Suprapubic skin (tissue), 4 donors: ENCODE results near the gene RFX8. TPM values are rescaled to one million over a fixed set of nuclear protein-coding genes. Genes with fewer than 3 reads are reported as not detected.

Experiments used
- DNase-seq, 2 donors: peaks; one replicate each; pipeline ENCODE4 v3.0.0-alpha.2; 2019; ENCODE audit warnings: low spot score in 2 of 2
- H3K27ac ChIP-seq: fragments of 200-600 bp; sonication (generic); one replicate; pipeline ENCODE4 v1.5.1; 2019
- H3K27me3 ChIP-seq: fragments of 200-600 bp; sonication (generic); one replicate; pipeline ENCODE4 v1.5.1; 2019
- H3K36me3 ChIP-seq: fragments of 200-600 bp; sonication (generic); one replicate; pipeline ENCODE4 v1.5.1; 2019
- H3K4me1 ChIP-seq: fragments of 200-600 bp; sonication (generic); one replicate; pipeline ENCODE4 v1.5.1; 2019
- H3K4me3 ChIP-seq: fragments of 200-600 bp; sonication (generic); one replicate; pipeline ENCODE4 v1.5.1; 2019; ENCODE audit warnings: mild to moderate bottlenecking
- H3K9me3 ChIP-seq: fragments of 200-600 bp; sonication (generic); one replicate; pipeline ENCODE4 v1.5.1; 2019
- EP300 ChIP-seq: sonication (generic); formaldehyde crosslinking; IDR thresholded peaks from one replicate; pipeline ENCODE4 v1.6.1; 2017; ENCODE audit warnings: antibody characterized with exemption
- POLR2A ChIP-seq, 2 donors: fragments of 450-650 bp; IDR thresholded peaks; one replicate each; pipeline ENCODE4 v1.6.1; 2017; ENCODE audit warnings: antibody characterized with exemption in 2 of 2, mild to moderate bottlenecking in 2 of 2, moderate library complexity in 2 of 2
- POLR2AphosphoS5 ChIP-seq, 3 donors: sonication (generic); formaldehyde crosslinking; IDR thresholded peaks; one replicate each; pipeline ENCODE4 v1.6.1; 2017; ENCODE audit warnings: antibody characterized with exemption in 3 of 3
- WGBS: methylation state at CpG from one replicate; pipeline ENCODE4 v1.1.5; 2018; 5-methylcytosine and 5-hydroxymethylcytosine counted together
- total RNA-seq, 4 donors: library from RNA; depleted of rRNA; stranded (reverse); fragments of >200 nt; gene quantifications; one replicate each; pipeline ENCODE4 v1.1.0, GENCODE V29; 2016
- TF ChIP-seq, protein P1 (sequence below), 2 donors: fragments of 200-600 bp in 1 of 2; fragments of 450-650 bp in 1 of 2; sonication (generic) in 1 of 2; IDR thresholded peaks; one replicate each; pipeline ENCODE4 v1.5.1; 2016 to 2019; ENCODE audit warnings: antibody characterized with exemption in 2 of 2, mild to moderate bottlenecking in 1 of 2, moderate library complexity in 1 of 2

RFX8 gene
- total RNA-seq, 4 donors from 2014 or later, result 0.70 TPM; not detected in 3

DNA sequence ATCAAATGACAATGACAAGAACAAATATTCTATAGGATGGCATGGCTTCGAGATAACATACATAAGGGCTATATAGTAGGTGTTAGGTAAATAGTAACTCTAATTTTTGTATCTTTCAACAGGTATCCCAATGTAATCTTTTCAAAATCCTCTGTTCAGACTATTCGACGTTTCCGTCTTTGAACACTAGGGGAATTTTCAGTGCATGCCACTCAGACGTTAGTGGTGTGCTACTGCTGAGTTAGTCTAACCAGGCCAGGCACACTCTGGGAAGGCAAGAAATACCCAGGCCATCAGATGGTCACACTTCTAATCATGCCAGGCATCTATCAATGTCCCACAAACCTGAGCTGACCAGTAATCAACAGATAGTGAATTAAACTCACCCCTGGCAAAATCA lies 73.0 kb downstream of the RFX8 start:
- no peak for TF ChIP-seq EP300
- TF ChIP-seq POLR2AphosphoS5 (IDR thresholded peaks at IDR 0.05), result no peak
- TF ChIP-seq, protein P1, sequence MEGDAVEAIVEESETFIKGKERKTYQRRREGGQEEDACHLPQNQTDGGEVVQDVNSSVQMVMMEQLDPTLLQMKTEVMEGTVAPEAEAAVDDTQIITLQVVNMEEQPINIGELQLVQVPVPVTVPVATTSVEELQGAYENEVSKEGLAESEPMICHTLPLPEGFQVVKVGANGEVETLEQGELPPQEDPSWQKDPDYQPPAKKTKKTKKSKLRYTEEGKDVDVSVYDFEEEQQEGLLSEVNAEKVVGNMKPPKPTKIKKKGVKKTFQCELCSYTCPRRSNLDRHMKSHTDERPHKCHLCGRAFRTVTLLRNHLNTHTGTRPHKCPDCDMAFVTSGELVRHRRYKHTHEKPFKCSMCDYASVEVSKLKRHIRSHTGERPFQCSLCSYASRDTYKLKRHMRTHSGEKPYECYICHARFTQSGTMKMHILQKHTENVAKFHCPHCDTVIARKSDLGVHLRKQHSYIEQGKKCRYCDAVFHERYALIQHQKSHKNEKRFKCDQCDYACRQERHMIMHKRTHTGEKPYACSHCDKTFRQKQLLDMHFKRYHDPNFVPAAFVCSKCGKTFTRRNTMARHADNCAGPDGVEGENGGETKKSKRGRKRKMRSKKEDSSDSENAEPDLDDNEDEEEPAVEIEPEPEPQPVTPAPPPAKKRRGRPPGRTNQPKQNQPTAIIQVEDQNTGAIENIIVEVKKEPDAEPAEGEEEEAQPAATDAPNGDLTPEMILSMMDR (IDR thresholded peaks at IDR 0.05), result no peak
- no peak for TF ChIP-seq POLR2A (IDR thresholded peaks at IDR 0.05)
- H3K4me3 ChIP-seq, result no peak overlapping the region
- 82% methylated on average over 5 of the region's 5 CpGs for WGBS
- no peaks in the 10 kb centered on the region for H3K36me3 ChIP-seq
- no peaks in the 10 kb centered on the region for H3K27me3 ChIP-seq
- no peak for DNase-seq
- H3K9me3 ChIP-seq, result no peaks in the 10 kb centered on the region
- no peaks in the 10 kb centered on the region for H3K4me1 ChIP-seq
- no peak overlapping the region for H3K27ac ChIP-seq

- no peak for DNase-seq
- H3K27me3 ChIP-seq, result no peaks in the 10 kb centered on the region
- H3K27ac ChIP-seq, result no peak overlapping the region
- 79% methylated on average over 8 of the region's 8 CpGs for WGBS
- H3K36me3 ChIP-seq, result no peaks in the 10 kb centered on the region
- no peaks in the 10 kb centered on the region for H3K9me3 ChIP-seq
- no peak overlapping the region for H3K4me3 ChIP-seq
- no peak for TF ChIP-seq EP300
- TF ChIP-seq, protein P1 (IDR thresholded peaks at IDR 0.05), result no peak
- no peaks in the 10 kb centered on the region for H3K4me1 ChIP-seq
These were observed 73.6 kb downstream of the RFX8 start for GRCh38 chr2:101401326-101401665.

DNA sequence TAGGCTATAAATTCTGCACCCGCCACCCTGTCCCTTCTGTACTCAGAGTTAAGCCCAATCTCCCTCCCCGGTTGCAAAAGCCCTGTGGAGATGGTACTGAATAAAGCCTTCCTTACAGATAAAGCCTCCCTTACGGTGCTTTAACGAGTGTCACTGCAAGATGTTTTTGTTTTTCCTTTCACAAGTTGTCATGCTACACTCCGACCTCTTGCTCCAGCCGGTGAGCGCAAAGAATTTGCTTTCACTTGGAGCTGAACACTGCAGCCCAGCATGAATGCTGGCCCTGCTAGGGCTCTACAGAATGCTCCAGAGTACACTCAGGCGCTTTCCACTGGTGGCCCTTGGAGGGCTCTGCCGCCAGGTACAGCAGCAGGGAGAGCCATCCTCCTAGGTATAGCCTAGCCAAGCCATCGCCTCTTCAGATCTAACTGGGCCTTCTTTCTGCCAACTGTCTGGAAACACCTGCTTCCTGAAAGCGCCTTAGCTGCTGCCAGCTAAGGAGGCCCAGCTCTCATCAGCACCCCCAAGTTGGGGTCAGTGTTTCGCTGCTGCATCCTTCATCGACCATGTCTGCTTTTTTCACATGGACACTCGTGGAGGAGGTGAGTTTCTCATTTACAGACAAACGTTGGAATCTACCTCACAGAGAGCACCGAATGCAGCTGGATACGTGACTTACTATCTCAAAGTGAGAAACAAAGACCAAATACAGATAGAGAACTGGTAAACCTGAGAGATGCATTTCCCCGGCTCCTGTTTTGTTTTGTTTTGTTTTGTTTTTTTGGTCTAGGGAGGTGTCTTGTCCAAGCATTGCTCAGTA lies 74.2 kb downstream of the RFX8 start:
- Histone ChIP-seq H3K4me3 (no peak overlapping the region), H3K27me3 (no peaks in the 10 kb centered on the region), H3K36me3 (no peaks in the 10 kb centered on the region), H3K9me3 (no peaks in the 10 kb centered on the region), H3K4me1 (no peaks in the 10 kb centered on the region), H3K27ac (no peak overlapping the region)
- DNase-seq, result no peak
- TF ChIP-seq, protein P1 (IDR thresholded peaks at IDR 0.05), result no peak
- TF ChIP-seq EP300 (no peak), POLR2AphosphoS5 (IDR thresholded peaks at IDR 0.05) (no peak), POLR2A (IDR thresholded peaks at IDR 0.05) (no peak)
- 79% methylated on average over 18 of the region's 18 CpGs for WGBS

- no peak overlapping the region for H3K27ac ChIP-seq
These were observed 74.9 kb downstream of the RFX8 start for GRCh38 chr2:101400048-101400447.

DNA sequence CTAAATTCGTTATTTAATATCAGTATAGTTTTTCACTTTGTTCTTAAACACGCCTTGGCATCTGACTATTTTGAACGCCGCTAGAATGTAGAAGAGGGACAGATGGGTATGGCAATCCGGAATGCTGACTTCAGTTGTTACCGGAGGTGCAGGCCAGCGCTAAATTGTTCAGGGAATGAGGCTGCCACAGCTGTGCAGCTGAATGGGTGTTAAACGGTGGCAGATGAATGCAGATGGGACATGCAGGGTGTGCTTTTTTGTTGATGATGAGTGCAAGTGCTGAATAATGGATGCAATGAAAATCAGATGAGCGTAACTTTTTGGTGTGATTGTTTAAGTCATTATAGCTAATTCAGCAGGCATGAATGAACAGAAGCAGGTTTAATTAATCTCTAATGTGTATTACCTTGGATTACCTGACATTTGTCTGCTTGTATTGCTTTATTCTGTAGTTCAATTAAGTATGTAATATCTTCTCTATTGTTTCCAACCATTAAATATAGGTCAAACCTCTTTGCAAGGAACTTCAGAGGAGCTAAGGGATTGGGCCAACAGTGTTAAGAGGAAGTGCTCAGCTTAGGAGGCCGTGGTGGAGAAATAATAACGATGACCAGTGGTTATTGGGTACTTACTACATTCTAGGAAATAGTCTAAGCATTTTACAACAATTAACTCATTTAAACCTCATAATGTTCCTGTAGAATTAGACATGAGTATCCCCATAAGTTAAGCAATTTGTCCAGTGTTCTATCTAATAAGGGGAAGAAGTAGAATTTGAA lies 75.7 kb downstream of the RFX8 start:
- WGBS, result 83% methylated on average over 11 of the region's 11 CpGs
- no peaks in the 10 kb centered on the region for H3K36me3 ChIP-seq
- H3K27ac ChIP-seq, result no peak overlapping the region
- H3K27me3 ChIP-seq, result no peaks in the 10 kb centered on the region
- no peak overlapping the region for H3K4me3 ChIP-seq
- DNase-seq, result no peak
- no peaks in the 10 kb centered on the region for H3K9me3 ChIP-seq
- no peaks in the 10 kb centered on the region for H3K4me1 ChIP-seq
- TF ChIP-seq EP300 (no peak), POLR2AphosphoS5 (IDR thresholded peaks at IDR 0.05) (no peak), POLR2A (IDR thresholded peaks at IDR 0.05) (no peak)
- TF ChIP-seq, protein P1 (IDR thresholded peaks at IDR 0.05), result no peak

More at GRCh38 chr2:101400048-101400447, 74.9 kb downstream of the RFX8 start:
- no peaks in the 10 kb centered on the region for H3K36me3 ChIP-seq
- H3K4me1 ChIP-seq, result no peaks in the 10 kb centered on the region
- no peak overlapping the region for H3K4me3 ChIP-seq
- H3K27me3 ChIP-seq, result no peaks in the 10 kb centered on the region
- no peak for DNase-seq
- WGBS, result 70% methylated on average over 8 of the region's 8 CpGs
- TF ChIP-seq, protein P1 (IDR thresholded peaks at IDR 0.05), result no peak
- TF ChIP-seq POLR2A (IDR thresholded peaks at IDR 0.05) (no peak), EP300 (no peak), POLR2AphosphoS5 (IDR thresholded peaks at IDR 0.05) (no peak)
- no peaks in the 10 kb centered on the region for H3K9me3 ChIP-seq
